Urinary bladder (tissue), 4 donors: ENCODE data around the gene GUCY1A2. TPM values are rescaled to one million over a fixed set of nuclear protein-coding genes. Genes with fewer than 3 reads are reported as not detected.

Experiments used
- DNase-seq: peaks from one replicate; pipeline ENCODE4 v3.0.0-alpha.2; 2015; ENCODE audit errors: extremely low spot score
- H3K27ac ChIP-seq: one replicate; pipeline ENCODE4 v1.5.1; 2013; ENCODE audit warnings: low read depth, mild to moderate bottlenecking, moderate library complexity
- H3K36me3 ChIP-seq: one replicate; pipeline ENCODE4 v1.6.1; 2013; ENCODE audit warnings: mild to moderate bottlenecking, moderate library complexity; ENCODE audit not compliant: insufficient read depth
- H3K4me1 ChIP-seq: one replicate; pipeline ENCODE4 v1.6.1; 2013; ENCODE audit warnings: mild to moderate bottlenecking, moderate library complexity; ENCODE audit not compliant: insufficient read depth
- H3K4me3 ChIP-seq: one replicate; pipeline ENCODE4 v1.5.1; 2013; ENCODE audit warnings: low read depth, low read length
- WGBS: extraction: QIAGEN DNeasy Blood & Tissue Kit; methylation state at CpG from one replicate; pipeline ENCODE4 v1.1.7; 2013; 5-methylcytosine and 5-hydroxymethylcytosine counted together
- polyA plus RNA-seq: library from polyadenylated mRNA; stranded (reverse); fragments of 200-250 nt; gene quantifications from one replicate; pipeline ENCODE4 v1.2.3, GENCODE V29; 2013
- total RNA-seq: library from RNA; depleted of rRNA; stranded (reverse); fragments of >200 nt; gene quantifications from one replicate; pipeline ENCODE4 v1.2.3, GENCODE V29; 2014
- donor health status: healthy with polysubstance abuse.
- donor health status: healthy.

GUCY1A2 gene
- total and polyA plus RNA-seq, 2 donors = 0.99 to 58.5 TPM

GRCh38 chr11:106765469-106766258 lies 252.6 kb downstream of the GUCY1A2 start:
- no peak for DNase-seq
- H3K27ac ChIP-seq = no peak overlapping the region
- 75% methylated on average over 2 of the region's 2 CpGs for WGBS
- H3K36me3 ChIP-seq = no peaks in the 10 kb centered on the region
- no peak overlapping the region for H3K4me3 ChIP-seq
- no peaks in the 10 kb centered on the region for H3K4me1 ChIP-seq

DNA sequence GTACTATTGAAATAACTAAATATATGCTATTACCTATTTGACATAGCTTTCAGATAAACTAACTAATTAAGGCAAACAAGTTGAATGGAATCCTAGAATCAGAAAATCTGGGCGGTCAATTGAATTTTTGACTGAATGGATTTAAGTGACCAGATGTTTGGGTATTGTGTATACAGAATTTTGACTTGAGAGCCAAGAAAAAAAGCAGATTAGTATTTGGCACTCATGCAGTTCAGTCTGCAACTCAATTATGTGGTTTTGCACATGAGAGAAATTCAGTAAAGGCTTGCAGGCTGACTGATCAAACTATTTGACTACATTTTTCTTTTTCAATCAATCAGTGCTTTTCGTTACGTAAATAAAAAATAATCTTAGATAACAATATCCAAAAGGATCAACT lies 254.8 kb downstream of the GUCY1A2 start:
- Histone ChIP-seq H3K27ac (no peak overlapping the region), H3K4me3 (no peak overlapping the region), H3K4me1 (no peaks in the 10 kb centered on the region), H3K36me3 (no peaks in the 10 kb centered on the region)
- WGBS = 75% methylated on average over 3 of the region's 3 CpGs
- DNase-seq = no peak

GRCh38 chr11:106761745-106762144 lies 256.5 kb downstream of the GUCY1A2 start:
- DNase-seq = no peak
- no peaks in the 10 kb centered on the region for H3K36me3 ChIP-seq
- H3K4me1 ChIP-seq = no peaks in the 10 kb centered on the region
- no peak overlapping the region for H3K4me3 ChIP-seq
- H3K27ac ChIP-seq = no peak overlapping the region
- 98% methylated on average over 1 of the region's 1 CpG for WGBS

- no peaks in the 10 kb centered on the region for H3K4me1 ChIP-seq
- H3K27ac ChIP-seq = no peak overlapping the region
- H3K36me3 ChIP-seq = no peaks in the 10 kb centered on the region
- WGBS = 10% methylated on average over 1 of the region's 1 CpG
- H3K4me3 ChIP-seq = no peak overlapping the region
- DNase-seq = no peak
Observed at GRCh38 chr11:106761240-106761639, 257.0 kb downstream of the GUCY1A2 start.

DNA sequence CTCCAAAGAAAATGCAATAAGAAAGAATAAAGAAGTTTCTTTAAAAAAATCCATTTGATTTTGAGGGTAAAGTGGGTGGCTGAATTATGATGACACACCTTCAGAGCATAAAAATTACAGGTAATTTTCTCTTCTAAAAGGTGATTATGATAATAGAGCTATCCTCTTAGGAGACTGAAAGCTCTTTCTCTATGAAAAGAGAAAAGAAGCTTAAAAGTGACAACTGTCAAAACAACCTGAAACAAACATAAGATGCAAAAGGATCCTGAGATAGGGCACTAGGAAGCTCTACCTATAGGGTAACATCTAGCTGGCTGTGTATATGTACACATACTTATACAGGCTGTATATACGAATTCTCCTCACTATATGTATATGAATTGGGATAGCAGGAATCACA lies 270.2 kb downstream of the GUCY1A2 start:
- no peaks in the 10 kb centered on the region for H3K4me1 ChIP-seq
- no peak for DNase-seq
- 72% methylated on average over 1 of the region's 1 CpG for WGBS
- no peak overlapping the region for H3K27ac ChIP-seq
- H3K4me3 ChIP-seq = no peak overlapping the region
- H3K36me3 ChIP-seq = no peaks in the 10 kb centered on the region

- no peak overlapping the region for H3K4me3 ChIP-seq
- WGBS = 64% methylated on average over 1 of the region's 1 CpG
- no peak for DNase-seq
- no peaks in the 10 kb centered on the region for H3K4me1 ChIP-seq
- no peaks in the 10 kb centered on the region for H3K36me3 ChIP-seq
- no peak overlapping the region for H3K27ac ChIP-seq
Observed at GRCh38 chr11:106745941-106746340, 272.3 kb downstream of the GUCY1A2 start.

GRCh38 chr11:106733635-106734034 lies 284.6 kb downstream of the GUCY1A2 start:
- no peaks in the 10 kb centered on the region for H3K36me3 ChIP-seq
- no peak overlapping the region for H3K27ac ChIP-seq
- WGBS = 43% methylated on average over 4 of the region's 4 CpGs
- DNase-seq = no peak
- no peaks in the 10 kb centered on the region for H3K4me1 ChIP-seq
- H3K4me3 ChIP-seq = no peak overlapping the region

GRCh38 chr11:106728859-106729258 lies 289.4 kb downstream of the GUCY1A2 start:
- no peak overlapping the region for H3K4me3 ChIP-seq
- no peaks in the 10 kb centered on the region for H3K36me3 ChIP-seq
- no peaks in the 10 kb centered on the region for H3K4me1 ChIP-seq
- no peak overlapping the region for H3K27ac ChIP-seq
- no peak for DNase-seq

- no peak for DNase-seq
- Histone ChIP-seq H3K36me3 (no peaks in the 10 kb centered on the region), H3K27ac (no peak overlapping the region), H3K4me1 (no peaks in the 10 kb centered on the region), H3K4me3 (no peak overlapping the region)
- 88% methylated on average over 1 of the region's 1 CpG for WGBS
Observed at GRCh38 chr11:106728379-106728778, 289.9 kb downstream of the GUCY1A2 start.

- Histone ChIP-seq H3K27ac (no peak overlapping the region), H3K4me3 (no peak overlapping the region), H3K36me3 (no peaks in the 10 kb centered on the region), H3K4me1 (no peaks in the 10 kb centered on the region)
- WGBS = 43% methylated on average over 1 of the region's 1 CpG
- DNase-seq = no peak
Observed at GRCh38 chr11:106727256-106727655, 291.0 kb downstream of the GUCY1A2 start.

GRCh38 chr11:106724293-106724892 lies 293.9 kb downstream of the GUCY1A2 start:
- Histone ChIP-seq H3K27ac (no peak overlapping the region), H3K4me3 (no peak overlapping the region), H3K36me3 (no peaks in the 10 kb centered on the region), H3K4me1 (no peaks in the 10 kb centered on the region)
- no peak for DNase-seq
- 51% methylated on average over 5 of the region's 5 CpGs for WGBS

DNA sequence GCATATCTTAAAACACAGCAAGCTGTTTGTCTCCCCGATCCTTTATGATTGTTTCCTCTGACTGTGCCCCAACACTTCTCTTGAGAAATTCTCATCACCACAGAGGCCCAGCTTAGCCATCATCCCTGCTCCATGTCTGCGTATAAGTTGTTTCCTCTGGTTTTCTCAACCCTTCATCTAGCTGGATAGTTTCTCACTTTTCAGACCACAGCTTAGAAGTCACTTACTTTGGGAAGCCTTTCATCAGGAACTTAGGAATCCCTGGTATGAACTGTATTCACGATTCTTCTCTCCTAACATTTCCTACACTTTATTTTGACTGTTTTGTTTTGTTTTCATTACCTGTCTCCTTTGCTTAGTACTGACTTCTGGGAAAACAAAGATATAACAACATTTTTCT lies 295.2 kb downstream of the GUCY1A2 start:
- WGBS = 75% methylated on average over 3 of the region's 3 CpGs
- Histone ChIP-seq H3K36me3 (no peaks in the 10 kb centered on the region), H3K4me3 (no peak overlapping the region), H3K27ac (no peak overlapping the region), H3K4me1 (no peaks in the 10 kb centered on the region)
- no peak for DNase-seq

- DNase-seq = no peak
- Histone ChIP-seq H3K4me1 (no peaks in the 10 kb centered on the region), H3K4me3 (no peak overlapping the region), H3K27ac (no peak overlapping the region), H3K36me3 (no peaks in the 10 kb centered on the region)
- WGBS = 76% methylated on average over 2 of the region's 2 CpGs
Observed at GRCh38 chr11:106717222-106717621, 301.1 kb downstream of the GUCY1A2 start.

DNA sequence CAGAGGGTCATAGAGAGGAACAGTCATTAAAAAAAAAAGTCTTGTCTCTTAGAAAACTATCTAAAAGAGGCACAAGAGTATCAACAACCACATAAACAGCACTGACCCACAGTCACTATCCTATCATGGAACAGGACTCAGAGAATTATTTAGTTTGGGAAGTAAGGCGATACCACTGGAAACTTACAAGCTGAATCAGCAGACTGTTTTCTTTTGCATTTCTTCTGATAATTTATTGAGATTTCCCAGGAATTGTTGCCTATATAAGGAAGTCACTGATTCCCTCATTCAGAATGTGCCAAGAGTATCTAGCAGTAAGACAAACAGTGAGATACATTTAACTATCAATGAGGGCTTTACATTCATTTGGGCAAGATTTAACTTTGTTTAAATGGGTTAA lies 304.1 kb downstream of the GUCY1A2 start:
- Histone ChIP-seq H3K36me3 (no peaks in the 10 kb centered on the region), H3K4me1 (no peaks in the 10 kb centered on the region), H3K27ac (peak overlapping the region; percentile 56), H3K4me3 (no peak overlapping the region)
- WGBS = 40% methylated on average over 1 of the region's 1 CpG
- no peak for DNase-seq
